ENCODE measurements around the gene RDH14. TPM values are rescaled to one million over a fixed set of nuclear protein-coding genes. Genes with fewer than 3 reads are reported as not detected.

Gene RDH14
- total RNA-seq, 4 donors from 2014 or later = 26.4 to 138 (median 32.5) TPM

- Histone ChIP-seq H3K27ac (no peak overlapping the region), H3K36me3 (peaks cover 0 to 7% (median 3%) of the 10 kb centered on the region in 4 donors), H3K27me3 (no peaks in the 10 kb centered on the region), H3K4me1 (peaks cover 0 to 29% (median 13%) of the 10 kb centered on the region in 4 donors), H3K4me3 (no peak overlapping the region), H3K9me3 (no peaks in the 10 kb centered on the region)
- in situ Hi-C loops (cut with MboI; ENCODE audit: low pct_ligation_motif_present in 1 of 4, low pct_unique_long_range_greater_than_20kb in 1 of 4, low sequenced_read_pairs in 3 of 4) (no loop called here), intact Hi-C loops (cut with DNase I; ENCODE audit: low total_unique reads) (no loop called here)
- TF ChIP-seq CTCF (IDR thresholded peaks at IDR 0.05) (no peak), POLR2AphosphoS5 (IDR thresholded peaks at IDR 0.05) (no peak), POLR2A (IDR thresholded peaks at IDR 0.05) (no peak), EP300 (IDR thresholded peaks at IDR 0.05; ENCODE audit: low read depth) (no peak)
- DNase-seq = no peak
- WGBS, 2 donors (ENCODE audit: low coverage in 1 of 2) = 78 to 82% methylated on average over 2 of the region's 2 CpGs
Measured at GRCh38 chr2:18557121-18557520, 3.3 kb downstream of the RDH14 start.

GRCh38 chr2:18552351-18553077 is 7.9 kb downstream of the RDH14 start:
- peaks cover 0 to 7% (median 3%) of the 10 kb centered on the region in 4 donors for H3K36me3 ChIP-seq
- H3K9me3 ChIP-seq = no peaks in the 10 kb centered on the region
- DNase-seq = no peak
- no peak for TF ChIP-seq POLR2AphosphoS5 (IDR thresholded peaks at IDR 0.05)
- TF ChIP-seq CTCF (IDR thresholded peaks at IDR 0.05) = no peak
- no peak for TF ChIP-seq EP300 (IDR thresholded peaks at IDR 0.05; ENCODE audit: low read depth)
- no peak for TF ChIP-seq POLR2A (IDR thresholded peaks at IDR 0.05)
- intact Hi-C loops (cut with DNase I; ENCODE audit: low total_unique reads) = no loop called here
- H3K27me3 ChIP-seq = no peaks in the 10 kb centered on the region
- 90 to 96% methylated on average over 3 of the region's 3 CpGs for WGBS, 2 donors (ENCODE audit: low coverage in 1 of 2)
- H3K4me1 ChIP-seq = peaks cover 0 to 7% (median 0%) of the 10 kb centered on the region in 4 donors
- H3K27ac ChIP-seq = no peak overlapping the region
- H3K4me3 ChIP-seq = no peak overlapping the region
- in situ Hi-C loops (cut with MboI; ENCODE audit: low pct_ligation_motif_present in 1 of 4, low pct_unique_long_range_greater_than_20kb in 1 of 4, low sequenced_read_pairs in 3 of 4) = no loop called here

GRCh38 chr2:18551623-18552022 is 8.8 kb downstream of the RDH14 start:
- in situ Hi-C loops (cut with MboI; ENCODE audit: low pct_ligation_motif_present in 1 of 4, low pct_unique_long_range_greater_than_20kb in 1 of 4, low sequenced_read_pairs in 3 of 4) = no loop called here
- Histone ChIP-seq H3K9me3 (no peaks in the 10 kb centered on the region), H3K36me3 (peaks cover 0 to 7% (median 3%) of the 10 kb centered on the region in 4 donors), H3K4me1 (peaks cover 0 to 8% (median 0%) of the 10 kb centered on the region in 4 donors), H3K4me3 (no peak overlapping the region), H3K27ac (no peak overlapping the region), H3K27me3 (no peaks in the 10 kb centered on the region)
- TF ChIP-seq POLR2A (IDR thresholded peaks at IDR 0.05) (no peak), EP300 (IDR thresholded peaks at IDR 0.05; ENCODE audit: low read depth) (no peak), CTCF (IDR thresholded peaks at IDR 0.05) (no peak), POLR2AphosphoS5 (IDR thresholded peaks at IDR 0.05) (no peak)
- intact Hi-C loops (cut with DNase I; ENCODE audit: low total_unique reads) = no loop called here
- WGBS, 2 donors (ENCODE audit: low coverage in 1 of 2) = 87 to 88% methylated on average over 2 of the region's 2 CpGs
- no peak for DNase-seq

GRCh38 chr2:18551169-18551568 is 9.3 kb downstream of the RDH14 start:
- in situ Hi-C loops (cut with MboI; ENCODE audit: low pct_ligation_motif_present in 1 of 4, low pct_unique_long_range_greater_than_20kb in 1 of 4, low sequenced_read_pairs in 3 of 4) (no loop called here), intact Hi-C loops (cut with DNase I; ENCODE audit: low total_unique reads) (no loop called here)
- Histone ChIP-seq H3K9me3 (no peaks in the 10 kb centered on the region), H3K36me3 (peaks cover 0 to 7% (median 3%) of the 10 kb centered on the region in 4 donors), H3K27ac (no peak overlapping the region), H3K4me3 (no peak overlapping the region), H3K4me1 (peaks cover 0 to 12% (median 0%) of the 10 kb centered on the region in 4 donors), H3K27me3 (no peaks in the 10 kb centered on the region)
- no peak for DNase-seq
- TF ChIP-seq EP300 (IDR thresholded peaks at IDR 0.05; ENCODE audit: low read depth) = no peak
- no peak for TF ChIP-seq POLR2A (IDR thresholded peaks at IDR 0.05)
- no peak for TF ChIP-seq POLR2AphosphoS5 (IDR thresholded peaks at IDR 0.05)
- 74 to 90% methylated on average over 1 of the region's 1 CpG for WGBS, 2 donors (ENCODE audit: low coverage in 1 of 2)
